ENCODE results near the gene SLC16A7. TPM values are rescaled to one million over a fixed set of nuclear protein-coding genes. Genes with fewer than 3 reads are reported as not detected.

The SLC16A7 gene
- total and polyA plus RNA-seq, 10 of the 15 experiments (the other 5 are each of a cell fraction or from before 2014, with no cell fraction given) = 1.5 to 12.9 (median 6.7) TPM

GRCh38 chr12:59716043-59716442, 120.2 kb downstream of the SLC16A7 start:
- Histone ChIP-seq H3K4me3 (no peak overlapping the region), H3K4me2 (ENCODE audit: control insufficient read depth, insufficient read depth) (no peak overlapping the region), H3K79me2 (ENCODE audit: control insufficient read depth, insufficient read depth, low read length) (no peaks in the 10 kb centered on the region), H3K9ac (ENCODE audit: control insufficient read depth, insufficient read depth, low read length) (no peak overlapping the region), H3K27me3 (replicated peaks in 1 of 2; ENCODE audit: control insufficient read depth in 2 of 2, insufficient read depth in 2 of 2, low read length in 1 of 2) (no peaks in the 10 kb centered on the region), H2AFZ (ENCODE audit: control insufficient read depth, low read depth, low read length) (no peak overlapping the region), H3K9me3 (replicated peaks; ENCODE audit: control insufficient read depth, insufficient read depth, low read length) (no peaks in the 10 kb centered on the region), H3K27ac (ENCODE audit: control insufficient read depth, insufficient read depth) (no peak overlapping the region), H4K20me1 (ENCODE audit: control insufficient read depth, insufficient read depth) (no peaks in the 10 kb centered on the region), H3K4me1 (ENCODE audit: control insufficient read depth, insufficient read depth, low read length) (no peaks in the 10 kb centered on the region), H3K36me3 (ENCODE audit: control insufficient read depth in 2 of 2, insufficient read depth in 2 of 2, low read length in 1 of 2) (no peaks in the 10 kb centered on the region; a peak in 1 of 4 replicates)
- intact Hi-C loops (cut with micrococcal nuclease; ENCODE audit: unreplicated experiment) = no loop called here
- WGBS (ENCODE audit: insufficient coverage, insufficient replicate concordance, low lambda C conversion rate, missing lambda C conversion rate) = 41% methylated on average over 4 of the region's 4 CpGs
- in situ Hi-C loops (cut with MboI) = no loop called here
- no TSS peak for BruUV-seq (replicated peaks)
- no peak for ATAC-seq
- FAIRE-seq = no peak
- ChIA-PET CTCF (no interaction called here), POLR2A (no interaction called here), SMC1A (ENCODE audit: uncharacterized antibody, unreplicated experiment) (no interaction called here), RAD21 (ENCODE audit: unreplicated experiment) (no interaction called here)
- DNase-seq (ENCODE audit: low read depth, low spot score) = no peak
- no peak for TF ChIP-seq YY1 (IDR thresholded peaks at IDR 0.05; ENCODE audit: low read depth, low read length)
- no peak for TF ChIP-seq E2F8 (IDR thresholded peaks at IDR 0.05; ENCODE audit: low read depth, partially characterized antibody)
- TF ChIP-seq HDAC2 (IDR thresholded peaks at IDR 0.05) = no peak
- TF ChIP-seq BHLHE40 (IDR thresholded peaks at IDR 0.05; ENCODE audit: borderline replicate concordance in 1 of 2, low read depth in 2 of 2, low read length in 1 of 2) = no peak
- TF ChIP-seq ZBTB33 (IDR thresholded peaks at IDR 0.05) = no peak
- no peak for TF ChIP-seq IKZF2 (IDR thresholded peaks at IDR 0.05)
- TF ChIP-seq CBX5 (IDR thresholded peaks at IDR 0.05; ENCODE audit: low read depth) = no peak
- no peak for TF ChIP-seq ATF3 (IDR thresholded peaks at IDR 0.05; ENCODE audit: borderline replicate concordance, extremely low read depth, low read depth, low read length)
- TF ChIP-seq EED (IDR thresholded peaks at IDR 0.05; ENCODE audit: low read depth) = no peak
- no peak for TF ChIP-seq ZNF217 (IDR thresholded peaks at IDR 0.05)
- no peak for TF ChIP-seq BACH1 (IDR thresholded peaks at IDR 0.05; ENCODE audit: borderline replicate concordance)
- TF ChIP-seq ZBTB40 (IDR thresholded peaks at IDR 0.05; ENCODE audit: borderline replicate concordance) = no peak
- TF ChIP-seq IRF3 (IDR thresholded peaks at IDR 0.05) = no peak
- no peak for TF ChIP-seq ESRRA (IDR thresholded peaks at IDR 0.05; ENCODE audit: low read length)
- no peak for TF ChIP-seq FOXM1 (IDR thresholded peaks at IDR 0.05; ENCODE audit: low read depth, low read length)
- no peak for TF ChIP-seq SMAD5 (IDR thresholded peaks at IDR 0.05; ENCODE audit: low read depth)
